22Rv1 (cell line): ENCODE results near the gene SIT1.

Experiments
- ZFX ChIP-seq: fragments of 450-650 bp; IDR thresholded peaks from 2 replicates; pipeline ENCODE4 v1.6.1; 2017; ENCODE audit warnings: antibody characterized with exemption, borderline replicate concordance
- TF ChIP-seq, protein P1 (sequence below): fragments of 450-650 bp; IDR thresholded peaks from 2 replicates; pipeline ENCODE4 v1.5.1; 2017; ENCODE audit warnings: mild to moderate bottlenecking

- TF ChIP-seq, protein P1, sequence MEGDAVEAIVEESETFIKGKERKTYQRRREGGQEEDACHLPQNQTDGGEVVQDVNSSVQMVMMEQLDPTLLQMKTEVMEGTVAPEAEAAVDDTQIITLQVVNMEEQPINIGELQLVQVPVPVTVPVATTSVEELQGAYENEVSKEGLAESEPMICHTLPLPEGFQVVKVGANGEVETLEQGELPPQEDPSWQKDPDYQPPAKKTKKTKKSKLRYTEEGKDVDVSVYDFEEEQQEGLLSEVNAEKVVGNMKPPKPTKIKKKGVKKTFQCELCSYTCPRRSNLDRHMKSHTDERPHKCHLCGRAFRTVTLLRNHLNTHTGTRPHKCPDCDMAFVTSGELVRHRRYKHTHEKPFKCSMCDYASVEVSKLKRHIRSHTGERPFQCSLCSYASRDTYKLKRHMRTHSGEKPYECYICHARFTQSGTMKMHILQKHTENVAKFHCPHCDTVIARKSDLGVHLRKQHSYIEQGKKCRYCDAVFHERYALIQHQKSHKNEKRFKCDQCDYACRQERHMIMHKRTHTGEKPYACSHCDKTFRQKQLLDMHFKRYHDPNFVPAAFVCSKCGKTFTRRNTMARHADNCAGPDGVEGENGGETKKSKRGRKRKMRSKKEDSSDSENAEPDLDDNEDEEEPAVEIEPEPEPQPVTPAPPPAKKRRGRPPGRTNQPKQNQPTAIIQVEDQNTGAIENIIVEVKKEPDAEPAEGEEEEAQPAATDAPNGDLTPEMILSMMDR, result no peak
- no peak for TF ChIP-seq ZFX
These were observed 11.7 kb upstream of the SIT1 start for GRCh38 chr9:35662437-35662836.
